ENCODE measurements around the gene RACK1.

Gene RACK1

DNA sequence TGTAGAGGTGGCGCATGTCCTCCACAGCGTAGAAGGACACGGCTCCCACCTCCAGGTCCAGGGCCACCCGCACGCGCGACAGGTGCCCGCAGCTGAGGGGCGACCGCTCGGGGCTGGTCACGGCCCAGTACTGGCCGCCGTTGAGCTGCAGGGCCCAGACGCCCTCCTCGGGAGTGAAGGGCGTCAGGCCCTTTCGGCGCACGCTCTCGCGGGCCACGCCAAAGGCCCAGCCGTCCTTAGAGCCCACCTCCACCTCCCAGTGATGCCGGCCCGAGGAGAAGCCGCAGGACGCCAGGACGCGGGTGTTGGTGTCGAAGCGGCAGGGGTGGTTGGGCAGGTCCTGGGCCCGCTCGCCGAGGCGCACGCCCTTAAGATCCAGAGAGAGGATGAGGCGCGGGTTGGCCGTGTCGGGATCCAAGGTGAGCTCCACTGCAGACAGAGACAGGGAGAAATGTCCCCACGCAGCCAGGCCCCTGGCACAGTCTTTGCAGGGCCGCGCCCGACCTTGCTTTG, 48.4 kb downstream of the RACK1 start:
- TF ChIP-seq, protein P1, sequence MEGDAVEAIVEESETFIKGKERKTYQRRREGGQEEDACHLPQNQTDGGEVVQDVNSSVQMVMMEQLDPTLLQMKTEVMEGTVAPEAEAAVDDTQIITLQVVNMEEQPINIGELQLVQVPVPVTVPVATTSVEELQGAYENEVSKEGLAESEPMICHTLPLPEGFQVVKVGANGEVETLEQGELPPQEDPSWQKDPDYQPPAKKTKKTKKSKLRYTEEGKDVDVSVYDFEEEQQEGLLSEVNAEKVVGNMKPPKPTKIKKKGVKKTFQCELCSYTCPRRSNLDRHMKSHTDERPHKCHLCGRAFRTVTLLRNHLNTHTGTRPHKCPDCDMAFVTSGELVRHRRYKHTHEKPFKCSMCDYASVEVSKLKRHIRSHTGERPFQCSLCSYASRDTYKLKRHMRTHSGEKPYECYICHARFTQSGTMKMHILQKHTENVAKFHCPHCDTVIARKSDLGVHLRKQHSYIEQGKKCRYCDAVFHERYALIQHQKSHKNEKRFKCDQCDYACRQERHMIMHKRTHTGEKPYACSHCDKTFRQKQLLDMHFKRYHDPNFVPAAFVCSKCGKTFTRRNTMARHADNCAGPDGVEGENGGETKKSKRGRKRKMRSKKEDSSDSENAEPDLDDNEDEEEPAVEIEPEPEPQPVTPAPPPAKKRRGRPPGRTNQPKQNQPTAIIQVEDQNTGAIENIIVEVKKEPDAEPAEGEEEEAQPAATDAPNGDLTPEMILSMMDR (IDR thresholded peaks at IDR 0.05; ENCODE audit: low read depth, low read length, missing control alignments): no peak
- no peak overlapping the region for H3K4me3 ChIP-seq (replicated peaks; ENCODE audit: low read depth, low read length)
- DNase-seq (ENCODE audit: extremely low read depth, low read depth): no peak

DNA sequence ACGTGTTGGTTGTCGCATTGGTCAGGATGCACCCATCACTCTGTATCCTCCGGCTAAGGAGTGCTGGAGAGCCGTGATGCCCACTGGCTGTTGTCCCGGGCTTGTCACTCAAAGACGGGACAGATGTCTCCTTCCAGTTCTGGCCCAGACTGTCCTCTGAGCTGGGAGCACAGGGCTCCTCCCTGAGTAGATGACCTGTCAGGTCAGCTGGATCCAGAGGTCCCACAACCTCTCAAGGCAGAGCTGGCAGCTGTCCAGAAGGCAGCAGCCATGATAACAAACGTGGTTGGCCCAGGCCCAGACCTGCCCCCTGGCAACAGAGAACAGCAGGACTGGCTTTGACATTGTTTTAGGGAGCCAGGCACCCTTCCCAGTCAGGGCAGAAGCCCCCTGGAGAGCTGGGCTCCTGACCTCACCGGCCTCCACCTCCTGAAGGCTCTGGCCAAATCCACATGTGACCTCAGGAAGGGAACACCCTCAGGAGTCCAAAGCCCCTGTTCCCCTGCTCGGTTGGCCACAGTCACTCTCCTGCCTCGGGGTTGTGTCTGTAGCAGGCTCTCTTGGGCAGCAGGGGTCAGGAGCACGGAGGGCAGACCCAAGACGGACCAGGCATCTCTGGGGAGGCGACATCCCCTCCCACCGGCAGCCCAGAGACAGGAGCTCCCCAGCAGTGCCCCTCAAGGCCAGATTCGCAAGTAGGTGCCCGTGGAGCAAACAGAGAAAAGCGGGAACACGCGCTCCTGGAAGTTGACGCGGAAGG, 49.0 kb downstream of the RACK1 start:
- TF ChIP-seq, protein P1 (IDR thresholded peaks at IDR 0.05; ENCODE audit: low read depth, low read length, missing control alignments): no peak
- no peak for DNase-seq (ENCODE audit: extremely low read depth, low read depth)
- H3K4me3 ChIP-seq (replicated peaks; ENCODE audit: low read depth, low read length): no peak overlapping the region

DNA sequence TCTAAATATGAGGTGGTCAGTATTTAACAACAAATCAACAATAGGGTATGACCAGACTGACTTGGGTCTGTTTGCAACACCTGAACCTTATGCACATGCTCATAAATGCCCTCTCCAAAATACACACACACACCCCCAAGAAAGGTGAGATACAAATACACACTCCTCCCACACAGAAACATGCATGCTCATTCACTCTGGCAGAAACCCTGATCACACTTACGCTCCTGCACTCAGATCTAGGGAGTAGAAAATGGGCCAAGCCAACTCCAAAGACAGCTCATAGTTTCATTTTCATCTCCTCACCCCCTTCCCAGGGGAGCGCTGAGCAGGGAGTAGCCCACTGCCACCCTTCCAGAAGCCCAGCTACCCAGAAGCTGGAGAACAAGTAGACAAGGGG, 50.0 kb downstream of the RACK1 start:
- no peak overlapping the region for H3K4me3 ChIP-seq (replicated peaks; ENCODE audit: low read depth, low read length)
- DNase-seq (ENCODE audit: extremely low read depth, low read depth): no peak
- TF ChIP-seq, protein P1 (IDR thresholded peaks at IDR 0.05; ENCODE audit: low read depth, low read length, missing control alignments): no peak

DNA sequence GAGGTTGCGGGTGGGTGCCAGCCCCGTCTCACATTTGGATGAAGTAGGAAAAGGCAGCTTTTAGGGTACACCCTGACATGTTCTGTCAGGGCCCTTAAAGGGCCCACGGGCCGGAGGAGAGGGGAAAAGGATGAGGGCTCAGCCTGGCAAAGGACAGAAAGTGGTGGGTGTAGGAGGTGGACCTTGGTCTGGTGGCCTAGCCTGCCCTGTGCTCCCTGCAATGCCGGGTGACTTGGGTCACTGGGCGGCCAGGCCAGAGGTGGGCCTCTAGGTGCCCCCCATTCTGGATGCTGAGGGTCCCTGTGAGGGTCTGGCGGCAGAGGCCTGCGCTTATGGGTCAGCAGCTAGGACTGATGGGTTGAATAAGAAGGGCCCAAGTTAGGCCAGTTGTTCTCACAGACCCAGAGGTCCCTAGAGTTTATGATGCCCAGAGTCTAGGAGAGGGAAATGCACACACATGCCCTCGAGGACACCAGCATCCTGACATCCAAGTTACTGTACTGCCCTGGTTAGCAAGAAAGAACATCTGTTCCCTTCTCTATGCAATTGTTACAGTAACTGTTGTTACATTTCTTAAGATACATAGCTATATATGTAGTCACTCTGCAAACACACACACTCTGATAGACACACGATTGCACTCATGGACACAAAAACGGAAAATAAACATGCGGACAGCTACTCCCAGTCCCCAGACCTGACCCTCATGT, 51.2 kb downstream of the RACK1 start:
- H3K4me3 ChIP-seq (replicated peaks; ENCODE audit: low read depth, low read length): peak overlapping the region; percentile 67
- TF ChIP-seq, protein P1 (IDR thresholded peaks at IDR 0.05; ENCODE audit: low read depth, low read length, missing control alignments): no peak
- DNase-seq (ENCODE audit: extremely low read depth, low read depth): no peak

DNA sequence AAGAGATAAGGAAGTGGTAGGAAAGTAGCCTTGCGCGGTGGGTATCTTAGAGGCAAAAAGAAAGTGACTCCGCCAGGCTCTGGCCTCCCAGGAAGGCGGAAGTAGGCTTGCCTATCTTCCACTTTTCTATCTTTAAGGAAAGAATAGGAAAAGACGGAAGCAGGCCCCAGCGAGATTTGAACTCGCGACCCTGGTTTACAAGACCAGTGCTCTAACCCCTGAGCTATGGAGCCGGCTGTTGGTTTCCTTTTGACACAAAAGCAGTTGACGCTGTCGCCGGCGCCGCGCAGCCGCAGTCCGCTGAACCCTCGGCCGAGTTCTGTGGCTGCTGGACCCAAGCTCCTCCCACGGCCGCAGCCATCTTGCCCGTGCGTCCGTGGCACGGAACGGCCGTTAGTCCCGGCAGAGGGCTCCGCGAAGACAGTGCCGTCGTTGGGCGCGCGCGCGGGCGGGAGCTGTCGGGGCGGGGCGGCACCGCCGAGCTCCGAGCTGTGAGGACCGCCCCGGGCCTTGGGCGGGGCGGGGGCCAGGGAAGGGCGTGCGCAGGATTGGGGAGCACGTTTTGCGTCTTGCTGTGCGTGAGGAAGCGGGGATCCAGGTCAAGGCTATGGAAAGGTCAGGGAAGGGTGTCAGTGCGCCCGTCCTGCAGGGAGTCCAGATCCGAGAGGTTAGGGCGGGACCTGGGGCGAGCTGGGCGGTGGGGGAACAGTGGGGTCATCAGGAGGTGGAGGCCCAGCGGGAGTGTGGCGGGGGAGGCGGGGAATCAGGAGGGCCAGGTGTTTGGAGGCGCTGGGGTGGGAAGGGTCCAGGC, 52.0 kb downstream of the RACK1 start:
- DNase-seq (ENCODE audit: extremely low read depth, low read depth): peak; percentile 69
- TF ChIP-seq, protein P1 (IDR thresholded peaks at IDR 0.05; ENCODE audit: low read depth, low read length, missing control alignments): no peak

DNA sequence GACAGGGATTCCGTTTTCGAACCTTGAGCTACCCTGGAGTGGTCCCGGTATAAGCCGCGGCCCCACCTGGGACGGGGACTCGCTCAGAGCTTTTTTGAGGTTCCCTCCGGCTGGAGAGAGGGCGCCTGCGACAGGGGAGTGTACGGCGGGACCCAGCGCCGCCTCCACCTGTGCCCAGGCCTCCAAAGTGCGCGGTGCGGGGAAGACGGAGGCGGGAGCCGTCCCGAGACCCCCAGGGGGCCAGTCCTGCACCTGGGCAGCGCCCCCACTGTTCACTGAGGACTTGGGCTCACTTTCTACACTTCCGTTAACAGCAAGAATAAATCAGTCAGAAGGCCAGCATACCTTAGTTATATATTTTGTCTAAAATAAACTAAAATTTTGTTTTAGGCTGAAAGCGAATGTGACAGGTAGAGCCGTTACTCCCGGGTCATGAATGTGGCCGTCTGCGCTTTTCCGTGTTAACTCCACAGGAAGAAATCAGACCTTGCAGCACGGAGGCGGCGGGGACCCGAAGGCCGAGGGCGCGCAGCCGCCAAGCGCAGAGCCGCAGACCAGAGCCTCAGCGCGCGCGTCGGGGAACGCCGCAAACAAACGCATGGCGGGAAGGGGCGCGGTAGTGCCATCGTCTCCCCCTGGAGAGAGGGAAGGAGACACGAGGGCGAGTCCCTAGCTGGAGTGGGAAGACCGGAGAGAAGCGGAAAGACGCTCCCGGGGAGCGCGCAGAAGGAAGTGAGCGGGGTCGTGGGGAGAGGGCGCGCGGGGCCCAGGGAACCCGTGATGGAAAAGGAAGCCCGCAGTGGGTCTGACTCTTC, 52.8 kb downstream of the RACK1 start:
- no peak for DNase-seq (ENCODE audit: extremely low read depth, low read depth)
- H3K4me3 ChIP-seq (replicated peaks; ENCODE audit: low read depth, low read length): peak overlapping the region; percentile 67
- TF ChIP-seq, protein P1 (IDR thresholded peaks at IDR 0.05; ENCODE audit: low read depth, low read length, missing control alignments): peak; percentile 21

More for the DNA sequence above, 52.0 kb downstream of the RACK1 start:
- peak overlapping the region; percentile 67 for H3K4me3 ChIP-seq (replicated peaks; ENCODE audit: low read depth, low read length)

Measured in HFF-Myc (cell line).